GM12891 (cell line): ENCODE measurements around the gene ATF3.
A peak's percentile ranks its signal among the peaks of the same experiment; 100 is the strongest.

Experiments
- PAX5 ChIP-seq: IDR thresholded peaks from 2 replicates; pipeline ENCODE4 v1.6.1; 2011; ENCODE audit warnings: low read length, moderate library complexity, mild to moderate bottlenecking; ENCODE audit not compliant: insufficient read depth, severe bottlenecking
- POLR2A ChIP-seq: IDR thresholded peaks from 2 replicates; pipeline ENCODE4 v1.6.1; 2011; ENCODE audit warnings: low read depth, low read length, control low read depth
- POLR2AphosphoS5 ChIP-seq: IDR thresholded peaks from 2 replicates; pipeline ENCODE4 v1.6.1; 2011; ENCODE audit warnings: low read depth, low read length, control low read depth
- SPI1 ChIP-seq: IDR thresholded peaks from 2 replicates; pipeline ENCODE4 v1.6.1; 2011; ENCODE audit warnings: low read depth, low read length, control low read depth
- TAF1 ChIP-seq: IDR thresholded peaks from 2 replicates; pipeline ENCODE4 v1.6.1; 2011; ENCODE audit warnings: low read depth, low read length, control low read depth

DNA sequence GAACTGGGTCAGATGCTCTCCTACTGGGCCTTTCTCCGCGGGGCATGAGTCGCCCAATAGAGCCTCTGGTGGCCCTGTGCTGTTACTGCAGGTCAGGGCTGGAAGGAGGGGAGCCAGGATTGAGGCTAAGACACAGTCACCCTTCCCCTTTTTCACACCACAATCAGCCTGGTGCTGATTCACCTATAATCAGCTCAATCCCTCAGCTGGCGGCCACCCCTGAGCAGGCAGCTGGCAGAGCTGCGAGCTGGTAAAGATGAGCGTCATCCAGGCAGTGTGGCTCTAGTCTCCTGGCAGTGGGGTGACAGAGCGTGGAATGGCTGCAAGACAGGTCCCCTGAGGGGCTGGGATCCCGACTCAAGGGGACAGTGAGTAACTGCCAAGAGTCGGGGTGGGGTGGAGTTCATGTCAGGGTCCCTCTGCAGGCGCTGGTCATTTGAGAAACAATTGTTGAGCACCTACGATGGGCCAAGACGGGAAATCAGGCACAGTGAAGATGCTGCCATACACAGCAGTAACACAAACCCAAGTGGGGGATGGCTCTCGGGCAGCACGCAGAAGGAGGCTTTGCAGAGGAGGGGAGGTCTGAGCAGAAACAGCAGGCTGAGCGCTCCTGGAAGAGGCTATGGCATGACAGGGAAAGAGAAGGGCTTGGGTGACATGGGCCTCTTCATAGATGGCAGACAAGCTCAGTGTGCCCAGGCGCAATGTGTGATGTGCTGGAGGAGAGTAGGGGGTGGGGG is 21.8 kb downstream of the ATF3 start:
- no peak for TF ChIP-seq POLR2A
- TF ChIP-seq PAX5, result no peak
- no peak for TF ChIP-seq POLR2AphosphoS5
- peak; percentile 76 for TF ChIP-seq SPI1
- no peak for TF ChIP-seq TAF1
